ENCODE results near the gene TRERF1. TPM values are rescaled to one million over a fixed set of nuclear protein-coding genes. Genes with fewer than 3 reads are reported as not detected.

The TRERF1 gene
- total and polyA plus RNA-seq, 5 donors from 2014 or later = 2.3 to 55.7 (median 4.7) TPM

DNA sequence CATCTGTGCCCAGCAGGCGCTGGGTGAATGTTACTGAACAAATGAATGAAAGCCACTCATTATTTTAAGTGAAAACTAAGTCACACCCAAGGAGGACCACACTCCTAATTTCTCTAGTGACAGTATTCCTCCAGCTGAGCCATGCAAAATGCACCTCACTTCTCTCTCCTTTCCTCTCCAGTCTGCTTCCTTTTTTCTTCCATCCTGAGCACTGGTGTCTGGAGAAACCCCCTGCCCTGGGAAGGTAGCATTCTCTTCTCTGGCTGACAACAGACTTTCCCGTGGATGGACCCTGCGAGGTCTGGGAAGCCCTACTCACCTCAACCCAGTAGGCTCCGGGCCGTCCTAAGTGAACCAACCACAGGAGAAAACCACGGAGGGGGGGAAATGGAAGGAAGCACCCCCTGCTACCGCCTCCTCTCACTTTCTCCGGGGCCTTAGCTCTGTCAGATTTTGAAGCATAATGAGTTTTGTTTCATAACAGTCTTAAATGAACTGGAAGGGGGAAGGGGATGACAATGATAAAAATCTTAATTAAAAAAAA, 22.6 kb downstream of the TRERF1 start:
- H3K27me3 Mint-ChIP-seq = no peaks in the 10 kb centered on the region
- Histone ChIP-seq H3K36me3 (ENCODE audit: control insufficient read depth, insufficient read depth, low read length) (peaks cover 20% of the 10 kb centered on the region), H3K9me3 (ENCODE audit: control insufficient read depth in 2 of 2, low read length in 2 of 2) (peaks cover 9 to 11% of the 10 kb centered on the region in 2 experiments), H3K4me1 (ENCODE audit: control insufficient read depth, insufficient read depth, low read length, poor library complexity, severe bottlenecking) (peaks cover 29% of the 10 kb centered on the region), H3K27ac (ENCODE audit: insufficient read depth, low read length, poor library complexity, severe bottlenecking) (peak overlapping the region; percentile 79), H3K27me3 (ENCODE audit: control insufficient read depth, insufficient read depth, low read length) (no peaks in the 10 kb centered on the region), H3K4me3 (ENCODE audit: low read depth, low read length) (peak overlapping the region; percentile 68)
- H3K4me1 Mint-ChIP-seq = peaks cover 19 to 71% (median 56%) of the 10 kb centered on the region in 4 donors
- peak overlapping the region; percentile 83 to 99 (median 95) for H3K27ac Mint-ChIP-seq
- no peak for ATAC-seq (ENCODE audit: low read depth in 2 of 2)
- H3K9me3 Mint-ChIP-seq = peaks cover 0 to 10% (median 3%) of the 10 kb centered on the region in 7 donors
- peak overlapping the region; percentile 37 to 71 (median 60) for H3K4me3 Mint-ChIP-seq
- DNase-seq = no peak
- H3K36me3 Mint-ChIP-seq = peaks cover 20% of the 10 kb centered on the region

- peaks cover 29% of the 10 kb centered on the region for H3K4me1 ChIP-seq (ENCODE audit: control insufficient read depth, insufficient read depth, low read length, poor library complexity, severe bottlenecking)
- peaks cover 13% of the 10 kb centered on the region for H3K36me3 ChIP-seq (ENCODE audit: control insufficient read depth, insufficient read depth, low read length)
- H3K4me3 ChIP-seq (ENCODE audit: low read depth, low read length) = peak overlapping the region; percentile 68
- Mint-ChIP-seq H3K4me3 (peak overlapping the region; percentile 37 to 71 (median 60)), H3K4me1 (peaks cover 24 to 76% (median 59%) of the 10 kb centered on the region in 4 donors), H3K27me3 (no peaks in the 10 kb centered on the region), H3K9me3 (peaks cover 0 to 6% (median 1%) of the 10 kb centered on the region in 7 donors), H3K36me3 (peaks cover 15% of the 10 kb centered on the region), H3K27ac (peak overlapping the region; percentile 81 to 95 (median 83))
- H3K27ac ChIP-seq (ENCODE audit: insufficient read depth, low read length, poor library complexity, severe bottlenecking) = peak overlapping the region; percentile 79
- ATAC-seq (ENCODE audit: low read depth in 2 of 2) = peak; percentile 84 to 85
- peaks cover 2 to 5% of the 10 kb centered on the region in 2 experiments for H3K9me3 ChIP-seq (ENCODE audit: control insufficient read depth in 2 of 2, low read length in 2 of 2)
- peak; percentile 25 to 86 (median 58) for DNase-seq
- no peaks in the 10 kb centered on the region for H3K27me3 ChIP-seq (ENCODE audit: control insufficient read depth, insufficient read depth, low read length)
Measured at GRCh38 chr6:42428326-42429041, 23.2 kb downstream of the TRERF1 start.

GRCh38 chr6:42427871-42428270, 23.9 kb downstream of the TRERF1 start:
- Histone ChIP-seq H3K9me3 (ENCODE audit: control insufficient read depth in 2 of 2, low read length in 2 of 2) (no peaks in the 10 kb centered on the region), H3K36me3 (ENCODE audit: control insufficient read depth, insufficient read depth, low read length) (peaks cover 7% of the 10 kb centered on the region), H3K4me1 (ENCODE audit: control insufficient read depth, insufficient read depth, low read length, poor library complexity, severe bottlenecking) (peaks cover 34% of the 10 kb centered on the region), H3K27ac (ENCODE audit: insufficient read depth, low read length, poor library complexity, severe bottlenecking) (peak overlapping the region; percentile 79), H3K27me3 (ENCODE audit: control insufficient read depth, insufficient read depth, low read length) (no peaks in the 10 kb centered on the region), H3K4me3 (ENCODE audit: low read depth, low read length) (peak overlapping the region; percentile 68)
- H3K9me3 Mint-ChIP-seq = peaks cover 0 to 1% (median 0%) of the 10 kb centered on the region in 7 donors
- ATAC-seq (ENCODE audit: low read depth in 2 of 2) = peak in 1 of 2 donors; percentile 8
- H3K4me1 Mint-ChIP-seq = peaks cover 30 to 77% (median 63%) of the 10 kb centered on the region in 4 donors
- no peaks in the 10 kb centered on the region for H3K27me3 Mint-ChIP-seq
- peak overlapping the region; percentile 37 to 71 (median 55) for H3K4me3 Mint-ChIP-seq
- peak overlapping the region; percentile 44 to 95 (median 83) for H3K27ac Mint-ChIP-seq
- no peak for DNase-seq
- H3K36me3 Mint-ChIP-seq = peaks cover 12% of the 10 kb centered on the region

GRCh38 chr6:42426191-42426590, 25.5 kb downstream of the TRERF1 start:
- ATAC-seq (ENCODE audit: low read depth in 2 of 2) = no peak
- no peak overlapping the region for H3K4me3 ChIP-seq (ENCODE audit: low read depth, low read length)
- H3K27me3 Mint-ChIP-seq = no peaks in the 10 kb centered on the region
- H3K4me1 ChIP-seq (ENCODE audit: control insufficient read depth, insufficient read depth, low read length, poor library complexity, severe bottlenecking) = peaks cover 34% of the 10 kb centered on the region
- no peak for DNase-seq
- H3K9me3 Mint-ChIP-seq = peaks cover 0 to 1% (median 0%) of the 10 kb centered on the region in 7 donors
- H3K27ac Mint-ChIP-seq = peak overlapping the region in 1 of 3 donors; percentile 72
- H3K36me3 ChIP-seq (ENCODE audit: control insufficient read depth, insufficient read depth, low read length) = no peaks in the 10 kb centered on the region
- H3K9me3 ChIP-seq (ENCODE audit: control insufficient read depth in 2 of 2, low read length in 2 of 2) = no peaks in the 10 kb centered on the region
- no peaks in the 10 kb centered on the region for H3K27me3 ChIP-seq (ENCODE audit: control insufficient read depth, insufficient read depth, low read length)
- H3K4me1 Mint-ChIP-seq = peaks cover 26 to 77% (median 56%) of the 10 kb centered on the region in 4 donors
- H3K4me3 Mint-ChIP-seq = no peak overlapping the region
- H3K36me3 Mint-ChIP-seq = peaks cover 11% of the 10 kb centered on the region
- no peak overlapping the region for H3K27ac ChIP-seq (ENCODE audit: insufficient read depth, low read length, poor library complexity, severe bottlenecking)

GRCh38 chr6:42424906-42425474, 26.7 kb downstream of the TRERF1 start:
- no peaks in the 10 kb centered on the region for H3K27me3 ChIP-seq (ENCODE audit: control insufficient read depth, insufficient read depth, low read length)
- ATAC-seq (ENCODE audit: low read depth in 2 of 2) (no peak), DNase-seq (no peak)
- H3K27ac ChIP-seq (ENCODE audit: insufficient read depth, low read length, poor library complexity, severe bottlenecking) = no peak overlapping the region
- no peaks in the 10 kb centered on the region for H3K9me3 Mint-ChIP-seq
- peak overlapping the region in 2 of 4 donors; percentile 6 to 46 for H3K4me3 Mint-ChIP-seq
- H3K4me1 ChIP-seq (ENCODE audit: control insufficient read depth, insufficient read depth, low read length, poor library complexity, severe bottlenecking) = peaks cover 29% of the 10 kb centered on the region
- peak overlapping the region in 2 of 3 donors; percentile 51 to 84 for H3K27ac Mint-ChIP-seq
- H3K9me3 ChIP-seq (ENCODE audit: control insufficient read depth in 2 of 2, low read length in 2 of 2) = no peaks in the 10 kb centered on the region
- H3K27me3 Mint-ChIP-seq = no peaks in the 10 kb centered on the region
- H3K36me3 Mint-ChIP-seq = peaks cover 12% of the 10 kb centered on the region
- H3K36me3 ChIP-seq (ENCODE audit: control insufficient read depth, insufficient read depth, low read length) = no peaks in the 10 kb centered on the region
- peaks cover 22 to 81% (median 57%) of the 10 kb centered on the region in 4 donors for H3K4me1 Mint-ChIP-seq
- no peak overlapping the region for H3K4me3 ChIP-seq (ENCODE audit: low read depth, low read length)

DNA sequence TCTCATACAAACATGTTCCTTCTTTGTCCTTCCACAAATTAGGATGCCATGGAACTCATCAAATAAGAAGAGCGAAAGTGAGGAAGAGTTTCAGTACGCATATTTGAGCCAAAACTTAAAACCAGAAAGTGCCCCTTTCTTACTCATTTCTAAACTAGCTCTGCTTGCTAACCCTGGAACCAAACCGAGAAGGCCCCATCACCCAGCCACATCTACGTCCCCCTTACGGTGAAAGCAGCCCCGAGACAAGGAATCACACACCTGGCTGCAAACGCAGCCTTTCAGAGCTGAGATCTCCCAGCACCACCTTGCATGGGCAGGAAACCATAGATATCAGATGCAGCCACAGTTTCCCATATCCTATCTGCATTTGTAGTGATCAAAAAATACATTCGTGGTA, 28.5 kb downstream of the TRERF1 start:
- Histone ChIP-seq H3K4me1 (ENCODE audit: control insufficient read depth, insufficient read depth, low read length, poor library complexity, severe bottlenecking) (peaks cover 18% of the 10 kb centered on the region), H3K27me3 (ENCODE audit: control insufficient read depth, insufficient read depth, low read length) (no peaks in the 10 kb centered on the region), H3K4me3 (ENCODE audit: low read depth, low read length) (peak overlapping the region; percentile 27), H3K36me3 (ENCODE audit: control insufficient read depth, insufficient read depth, low read length) (no peaks in the 10 kb centered on the region), H3K27ac (ENCODE audit: insufficient read depth, low read length, poor library complexity, severe bottlenecking) (no peak overlapping the region), H3K9me3 (ENCODE audit: control insufficient read depth in 2 of 2, low read length in 2 of 2) (no peaks in the 10 kb centered on the region)
- Mint-ChIP-seq H3K9me3 (no peaks in the 10 kb centered on the region), H3K36me3 (peaks cover 12% of the 10 kb centered on the region), H3K27ac (peak overlapping the region; percentile 45 to 87 (median 84)), H3K27me3 (no peaks in the 10 kb centered on the region), H3K4me3 (peak overlapping the region; percentile 65 to 87 (median 77)), H3K4me1 (peaks cover 22 to 79% (median 52%) of the 10 kb centered on the region in 4 donors)
- ATAC-seq (ENCODE audit: low read depth in 2 of 2) (peak; percentile 39 to 44), DNase-seq (peak in 2 of 3 donors; percentile 20 to 49)

- peaks cover 29% of the 10 kb centered on the region for H3K4me1 ChIP-seq (ENCODE audit: control insufficient read depth, insufficient read depth, low read length, poor library complexity, severe bottlenecking)
- ATAC-seq (ENCODE audit: low read depth in 2 of 2) = no peak
Measured at GRCh38 chr6:42420741-42421140, 31.0 kb downstream of the TRERF1 start.

More at GRCh38 chr6:42420741-42421140, 31.0 kb downstream of the TRERF1 start:
- no peaks in the 10 kb centered on the region for H3K27me3 Mint-ChIP-seq
- no peak overlapping the region for H3K27ac Mint-ChIP-seq
- H3K4me3 Mint-ChIP-seq = no peak overlapping the region
- peaks cover 37 to 81% (median 56%) of the 10 kb centered on the region in 4 donors for H3K4me1 Mint-ChIP-seq
- H3K36me3 Mint-ChIP-seq = peaks cover 8% of the 10 kb centered on the region
- DNase-seq = no peak
- Histone ChIP-seq H3K27ac (ENCODE audit: insufficient read depth, low read length, poor library complexity, severe bottlenecking) (no peak overlapping the region), H3K9me3 (ENCODE audit: control insufficient read depth in 2 of 2, low read length in 2 of 2) (no peaks in the 10 kb centered on the region), H3K27me3 (ENCODE audit: control insufficient read depth, insufficient read depth, low read length) (no peaks in the 10 kb centered on the region), H3K4me3 (ENCODE audit: low read depth, low read length) (no peak overlapping the region), H3K36me3 (ENCODE audit: control insufficient read depth, insufficient read depth, low read length) (no peaks in the 10 kb centered on the region)
- no peaks in the 10 kb centered on the region for H3K9me3 Mint-ChIP-seq

Data from CD4-positive, CD25-positive, alpha-beta regulatory T cell (primary cell).